ENCODE results near the gene PTCH1. TPM values are rescaled to one million over a fixed set of nuclear protein-coding genes. Genes with fewer than 3 reads are reported as not detected.

Gene PTCH1
- total RNA-seq, 2 experiments from 2014 or later: 5.4 to 7.3 TPM

DNA sequence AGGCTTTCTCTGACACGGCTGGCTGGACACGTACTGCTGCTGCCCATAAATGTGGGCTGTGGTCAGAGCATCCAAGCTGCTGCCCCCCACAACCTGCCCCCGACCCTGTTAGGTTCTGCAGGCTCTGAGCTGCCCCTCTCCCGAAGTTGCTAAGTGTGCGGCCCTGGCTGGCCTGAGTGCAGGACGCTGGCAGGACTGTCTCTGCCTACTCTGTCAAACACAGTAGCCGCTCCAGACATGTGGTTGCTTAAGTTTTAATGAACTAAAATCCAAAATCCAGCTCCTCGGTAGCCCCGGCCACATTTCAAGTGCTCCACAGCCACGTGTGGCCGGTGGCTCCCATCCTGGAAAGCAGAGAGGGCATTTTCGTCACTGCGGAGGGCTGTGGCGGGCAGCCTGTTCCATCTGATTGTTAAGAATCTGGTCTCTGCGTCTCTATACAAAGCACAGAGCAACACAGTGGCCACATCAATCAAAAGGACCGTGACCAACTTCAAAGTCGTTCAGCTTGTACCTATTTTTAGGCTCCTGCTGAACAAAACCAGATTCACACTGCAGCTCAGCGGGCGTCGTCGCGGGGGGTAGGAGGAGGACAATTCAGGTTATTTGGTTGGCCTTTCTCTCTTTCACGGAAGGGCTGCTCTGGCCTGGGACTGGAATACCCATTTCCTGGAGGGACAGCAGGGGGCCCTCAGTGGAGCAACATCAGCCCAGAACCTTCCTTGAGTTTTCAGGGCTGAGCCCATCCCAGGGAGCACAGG, 68.9 kb downstream of the PTCH1 start:
- ChIA-PET POLR2A (no interaction called here), CTCF (no interaction called here)
- DNase-seq (no peak), ATAC-seq (no peak)
- peaks cover 5% of the 10 kb centered on the region for H3K4me1 Mint-ChIP-seq (ENCODE audit: low read depth)
- H3K27me3 Mint-ChIP-seq: no peaks in the 10 kb centered on the region
- H3K9me3 Mint-ChIP-seq: no peaks in the 10 kb centered on the region
- intact Hi-C loops (cut with micrococcal nuclease): no loop called here
- TF ChIP-seq, protein P1, sequence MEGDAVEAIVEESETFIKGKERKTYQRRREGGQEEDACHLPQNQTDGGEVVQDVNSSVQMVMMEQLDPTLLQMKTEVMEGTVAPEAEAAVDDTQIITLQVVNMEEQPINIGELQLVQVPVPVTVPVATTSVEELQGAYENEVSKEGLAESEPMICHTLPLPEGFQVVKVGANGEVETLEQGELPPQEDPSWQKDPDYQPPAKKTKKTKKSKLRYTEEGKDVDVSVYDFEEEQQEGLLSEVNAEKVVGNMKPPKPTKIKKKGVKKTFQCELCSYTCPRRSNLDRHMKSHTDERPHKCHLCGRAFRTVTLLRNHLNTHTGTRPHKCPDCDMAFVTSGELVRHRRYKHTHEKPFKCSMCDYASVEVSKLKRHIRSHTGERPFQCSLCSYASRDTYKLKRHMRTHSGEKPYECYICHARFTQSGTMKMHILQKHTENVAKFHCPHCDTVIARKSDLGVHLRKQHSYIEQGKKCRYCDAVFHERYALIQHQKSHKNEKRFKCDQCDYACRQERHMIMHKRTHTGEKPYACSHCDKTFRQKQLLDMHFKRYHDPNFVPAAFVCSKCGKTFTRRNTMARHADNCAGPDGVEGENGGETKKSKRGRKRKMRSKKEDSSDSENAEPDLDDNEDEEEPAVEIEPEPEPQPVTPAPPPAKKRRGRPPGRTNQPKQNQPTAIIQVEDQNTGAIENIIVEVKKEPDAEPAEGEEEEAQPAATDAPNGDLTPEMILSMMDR (IDR thresholded peaks at IDR 0.05): no peak
- peaks cover 1% of the 10 kb centered on the region for H3K36me3 Mint-ChIP-seq (ENCODE audit: low read depth)
- no peak overlapping the region for H3K4me3 Mint-ChIP-seq
- no peak overlapping the region for H3K27ac Mint-ChIP-seq

DNA sequence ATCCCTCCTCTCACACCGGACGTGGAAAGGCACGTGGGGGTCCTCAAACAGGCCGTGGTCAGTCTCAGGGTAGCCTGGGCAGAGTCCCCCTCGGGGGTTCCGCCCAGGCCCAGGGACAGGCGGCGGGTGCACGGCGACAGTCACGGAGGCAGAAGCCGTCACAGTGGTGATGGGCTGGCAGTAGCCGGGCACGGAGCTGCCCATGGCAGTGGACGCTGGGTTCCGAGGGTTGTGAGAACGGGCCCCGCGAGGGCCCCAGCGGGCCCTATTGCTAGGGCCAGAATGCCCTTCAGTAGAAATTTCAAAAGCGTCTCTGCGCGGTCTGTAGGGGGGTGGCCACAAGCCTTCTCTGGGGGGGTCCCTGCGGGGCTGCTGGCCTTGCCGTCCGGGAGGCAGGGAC, 69.8 kb downstream of the PTCH1 start:
- H3K27ac Mint-ChIP-seq: no peak overlapping the region
- ChIA-PET CTCF (no interaction called here), POLR2A (no interaction called here)
- no peak overlapping the region for H3K4me3 Mint-ChIP-seq
- intact Hi-C loops (cut with micrococcal nuclease): no loop called here
- DNase-seq: no peak
- ATAC-seq: no peak
- peaks cover 5% of the 10 kb centered on the region for H3K4me1 Mint-ChIP-seq (ENCODE audit: low read depth)
- H3K27me3 Mint-ChIP-seq: no peaks in the 10 kb centered on the region
- no peaks in the 10 kb centered on the region for H3K9me3 Mint-ChIP-seq
- TF ChIP-seq, protein P1 (IDR thresholded peaks at IDR 0.05): no peak
- peaks cover 1% of the 10 kb centered on the region for H3K36me3 Mint-ChIP-seq (ENCODE audit: low read depth)

DNA sequence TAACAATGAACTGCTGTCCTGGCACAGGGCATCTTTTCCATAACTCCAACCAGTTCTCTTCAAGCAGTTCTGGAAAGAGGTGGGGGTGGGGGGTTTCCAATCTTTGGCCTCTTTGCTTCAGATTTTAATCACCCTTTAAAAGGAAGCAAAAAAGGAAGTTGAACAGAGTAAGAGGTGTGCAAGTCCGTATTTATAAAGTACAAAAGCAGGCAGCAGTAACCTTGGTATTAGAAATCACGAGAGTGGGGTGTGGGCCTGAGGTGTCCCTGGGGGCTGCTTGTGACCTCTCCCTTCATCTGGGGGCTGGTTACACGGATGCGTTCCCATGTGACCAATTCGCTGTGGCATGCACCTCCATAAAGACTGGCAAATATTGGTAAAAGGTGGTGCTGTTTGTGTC, 70.5 kb downstream of the PTCH1 start:
- CTCF ChIA-PET: no interaction called here
- peaks cover 5% of the 10 kb centered on the region for H3K4me1 Mint-ChIP-seq (ENCODE audit: low read depth)
- TF ChIP-seq, protein P1 (IDR thresholded peaks at IDR 0.05): no peak
- DNase-seq: peak; percentile 16
- no peak overlapping the region for H3K27ac Mint-ChIP-seq
- H3K4me3 Mint-ChIP-seq: no peak overlapping the region
- POLR2A ChIA-PET: no interaction called here
- H3K9me3 Mint-ChIP-seq: no peaks in the 10 kb centered on the region
- no peaks in the 10 kb centered on the region for H3K27me3 Mint-ChIP-seq
- H3K36me3 Mint-ChIP-seq (ENCODE audit: low read depth): peaks cover 1% of the 10 kb centered on the region
- intact Hi-C loops (cut with micrococcal nuclease): no loop called here
- ATAC-seq: no peak

DNA sequence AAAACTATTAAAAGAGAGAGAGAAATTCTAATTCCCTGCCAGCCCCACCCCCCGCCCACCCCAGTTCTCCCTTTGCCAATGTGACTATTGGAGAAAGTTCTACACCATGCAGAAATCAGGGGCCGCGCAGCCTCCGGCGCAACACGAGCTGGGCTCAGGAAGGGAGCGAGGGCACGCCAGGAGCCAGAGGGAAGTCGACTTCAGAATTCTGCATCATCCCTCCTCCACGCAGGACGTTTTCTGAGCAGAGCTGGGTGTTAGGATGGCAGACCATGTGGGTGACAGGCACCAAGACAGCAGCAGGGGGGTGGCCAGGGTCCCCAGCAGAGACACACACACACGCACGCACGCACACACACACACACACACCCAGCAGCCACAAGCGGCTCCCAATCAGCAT, 72.6 kb downstream of the PTCH1 start:
- intact Hi-C loops (cut with micrococcal nuclease): no loop called here
- POLR2A ChIA-PET: no interaction called here
- TF ChIP-seq, protein P1 (IDR thresholded peaks at IDR 0.05): no peak
- Mint-ChIP-seq H3K4me3 (no peak overlapping the region), H3K9me3 (no peaks in the 10 kb centered on the region), H3K36me3 (ENCODE audit: low read depth) (no peaks in the 10 kb centered on the region), H3K27ac (no peak overlapping the region), H3K4me1 (ENCODE audit: low read depth) (peaks cover 5% of the 10 kb centered on the region), H3K27me3 (no peaks in the 10 kb centered on the region)
- ATAC-seq (no peak), DNase-seq (no peak)
- CTCF ChIA-PET: no interaction called here

DNA sequence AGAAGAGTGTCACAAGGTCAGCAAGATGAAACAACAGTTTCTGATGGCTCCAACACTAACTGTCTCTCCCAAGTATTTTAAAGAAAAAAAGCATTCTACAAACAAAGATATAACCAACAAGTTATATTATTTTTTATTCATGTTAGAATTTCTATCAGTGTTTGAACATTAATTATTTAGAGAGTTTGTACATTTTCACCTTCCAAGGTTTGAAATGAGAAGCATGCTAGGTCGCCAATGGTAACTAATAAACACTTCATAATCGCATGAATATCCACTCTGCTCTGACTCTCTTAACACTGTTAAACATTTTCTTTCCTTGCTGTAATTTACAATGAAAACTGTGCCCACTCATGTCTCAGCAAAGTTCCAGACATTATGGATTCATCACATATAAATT, 73.5 kb downstream of the PTCH1 start:
- POLR2A ChIA-PET: no interaction called here

More for the DNA sequence above, 73.5 kb downstream of the PTCH1 start:
- Mint-ChIP-seq H3K4me3 (no peak overlapping the region), H3K27ac (no peak overlapping the region), H3K36me3 (ENCODE audit: low read depth) (no peaks in the 10 kb centered on the region), H3K9me3 (no peaks in the 10 kb centered on the region), H3K4me1 (ENCODE audit: low read depth) (peaks cover 5% of the 10 kb centered on the region), H3K27me3 (no peaks in the 10 kb centered on the region)
- no peak for DNase-seq
- TF ChIP-seq, protein P1 (IDR thresholded peaks at IDR 0.05): no peak
- ATAC-seq: no peak
- intact Hi-C loops (cut with micrococcal nuclease): no loop called here
- CTCF ChIA-PET: interaction anchor here (0.6 kb wide), 1 partner anchor 14 kb away, joined by 3 read pairs; no protein-coding TSS in a partner anchor

Data from activated CD8-positive, alpha-beta T cell treated with anti-CD3 and anti-CD28 coated beads for 36 hours (primary cell).